Measurements from ENCODE around the gene HGD. TPM values are rescaled to one million over a fixed set of nuclear protein-coding genes. Genes with fewer than 3 reads are reported as not detected.

HGD gene
- total RNA-seq, 1 experiment from 2014 or later: 0.59 TPM

GRCh38 chr3:120636795-120637401, 45.1 kb downstream of the HGD start:
- Histone ChIP-seq H3K9ac (ENCODE audit: low read length) (no peak overlapping the region), H3K4me1 (ENCODE audit: control insufficient read depth in 1 of 2, insufficient read depth in 2 of 2, low read length in 2 of 2) (peaks cover 0 to 6% of the 10 kb centered on the region in 2 experiments; a peak in 1 of 4 replicates), H3K27me3 (ENCODE audit: insufficient read depth, low read length) (no peaks in the 10 kb centered on the region), H3K27ac (ENCODE audit: low read depth, low read length) (no peak overlapping the region), H4K20me1 (ENCODE audit: insufficient read depth) (no peaks in the 10 kb centered on the region), H3K9me2 (ENCODE audit: insufficient read depth) (no peaks in the 10 kb centered on the region), H3K36me3 (ENCODE audit: control insufficient read depth in 1 of 2, insufficient read depth in 2 of 2, low read length in 2 of 2) (no peaks in the 10 kb centered on the region), H3K4me3 (replicated peaks in 1 of 2; ENCODE audit: low read depth in 1 of 2, low read length in 2 of 2) (no peak overlapping the region), H3K9me3 (ENCODE audit: control insufficient read depth in 1 of 2, insufficient read depth in 1 of 2, low read depth in 1 of 2, low read length in 2 of 2) (no peaks in the 10 kb centered on the region), H3K4me2 (ENCODE audit: low read length) (no peak overlapping the region), H2AFZ (ENCODE audit: low read depth, low read length, poor library complexity, severe bottlenecking) (no peak overlapping the region), H3K79me2 (ENCODE audit: insufficient read depth, low read length) (no peaks in the 10 kb centered on the region)
- TF ChIP-seq SP1 (IDR thresholded peaks at IDR 0.05; ENCODE audit: low read depth): no peak
- no peak for TF ChIP-seq SRF (IDR thresholded peaks at IDR 0.05; ENCODE audit: low read depth)
- no peak for TF ChIP-seq CEBPB (IDR thresholded peaks at IDR 0.05; ENCODE audit: low read depth)
- TF ChIP-seq, protein P1, sequence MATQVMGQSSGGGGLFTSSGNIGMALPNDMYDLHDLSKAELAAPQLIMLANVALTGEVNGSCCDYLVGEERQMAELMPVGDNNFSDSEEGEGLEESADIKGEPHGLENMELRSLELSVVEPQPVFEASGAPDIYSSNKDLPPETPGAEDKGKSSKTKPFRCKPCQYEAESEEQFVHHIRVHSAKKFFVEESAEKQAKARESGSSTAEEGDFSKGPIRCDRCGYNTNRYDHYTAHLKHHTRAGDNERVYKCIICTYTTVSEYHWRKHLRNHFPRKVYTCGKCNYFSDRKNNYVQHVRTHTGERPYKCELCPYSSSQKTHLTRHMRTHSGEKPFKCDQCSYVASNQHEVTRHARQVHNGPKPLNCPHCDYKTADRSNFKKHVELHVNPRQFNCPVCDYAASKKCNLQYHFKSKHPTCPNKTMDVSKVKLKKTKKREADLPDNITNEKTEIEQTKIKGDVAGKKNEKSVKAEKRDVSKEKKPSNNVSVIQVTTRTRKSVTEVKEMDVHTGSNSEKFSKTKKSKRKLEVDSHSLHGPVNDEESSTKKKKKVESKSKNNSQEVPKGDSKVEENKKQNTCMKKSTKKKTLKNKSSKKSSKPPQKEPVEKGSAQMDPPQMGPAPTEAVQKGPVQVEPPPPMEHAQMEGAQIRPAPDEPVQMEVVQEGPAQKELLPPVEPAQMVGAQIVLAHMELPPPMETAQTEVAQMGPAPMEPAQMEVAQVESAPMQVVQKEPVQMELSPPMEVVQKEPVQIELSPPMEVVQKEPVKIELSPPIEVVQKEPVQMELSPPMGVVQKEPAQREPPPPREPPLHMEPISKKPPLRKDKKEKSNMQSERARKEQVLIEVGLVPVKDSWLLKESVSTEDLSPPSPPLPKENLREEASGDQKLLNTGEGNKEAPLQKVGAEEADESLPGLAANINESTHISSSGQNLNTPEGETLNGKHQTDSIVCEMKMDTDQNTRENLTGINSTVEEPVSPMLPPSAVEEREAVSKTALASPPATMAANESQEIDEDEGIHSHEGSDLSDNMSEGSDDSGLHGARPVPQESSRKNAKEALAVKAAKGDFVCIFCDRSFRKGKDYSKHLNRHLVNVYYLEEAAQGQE (IDR thresholded peaks at IDR 0.05; ENCODE audit: low read depth): no peak
- TF ChIP-seq, protein P2, sequence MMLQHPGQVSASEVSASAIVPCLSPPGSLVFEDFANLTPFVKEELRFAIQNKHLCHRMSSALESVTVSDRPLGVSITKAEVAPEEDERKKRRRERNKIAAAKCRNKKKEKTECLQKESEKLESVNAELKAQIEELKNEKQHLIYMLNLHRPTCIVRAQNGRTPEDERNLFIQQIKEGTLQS (IDR thresholded peaks at IDR 0.05): no peak
- no peak for TF ChIP-seq JUND (IDR thresholded peaks at IDR 0.05)
- CTCF ChIA-PET: no interaction called here
- RAD21 ChIA-PET (ENCODE audit: low non-redundant PET in 1 of 2, low total read pairs in 2 of 2, uncharacterized antibody in 2 of 2, unreplicated experiment in 2 of 2): no interaction called here
- DNase-seq (ENCODE audit: low read depth, low spot score) (no peak), ATAC-seq (no peak)
- no TSS peak for BruUV-seq (replicated peaks)
- POLR2A ChIA-PET: no interaction called here
- intact Hi-C loops (cut with micrococcal nuclease): no loop called here

DNA sequence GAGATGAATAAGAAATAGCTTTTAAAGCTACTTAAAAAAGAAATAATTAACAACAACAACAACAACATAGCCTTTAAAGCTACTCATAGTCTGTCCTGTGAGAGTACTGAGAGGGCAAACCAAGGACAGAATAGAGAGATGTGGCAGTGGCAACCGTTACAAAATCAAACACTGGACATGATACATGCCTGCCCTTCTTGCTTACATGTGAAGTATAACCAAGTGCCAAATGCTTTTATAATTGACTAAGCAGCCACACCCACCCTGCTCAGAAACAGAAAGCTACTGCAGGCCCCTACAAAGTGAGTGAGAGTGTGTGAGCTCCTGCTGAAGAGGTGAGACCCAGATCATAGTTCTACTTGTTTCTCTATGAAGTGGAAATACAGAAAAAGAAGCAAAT, 47.5 kb downstream of the HGD start:
- DNase-seq (ENCODE audit: low read depth, low spot score) (no peak), ATAC-seq (no peak)
- Histone ChIP-seq H3K4me3 (replicated peaks in 1 of 2; ENCODE audit: low read depth in 1 of 2, low read length in 2 of 2) (no peak overlapping the region), H3K9ac (ENCODE audit: low read length) (no peak overlapping the region), H3K9me2 (ENCODE audit: insufficient read depth) (no peaks in the 10 kb centered on the region), H3K27ac (ENCODE audit: low read depth, low read length) (no peak overlapping the region), H3K4me1 (ENCODE audit: control insufficient read depth in 1 of 2, insufficient read depth in 2 of 2, low read length in 2 of 2) (peaks cover 0 to 6% of the 10 kb centered on the region in 2 experiments; a peak in 1 of 4 replicates), H4K20me1 (ENCODE audit: insufficient read depth) (no peaks in the 10 kb centered on the region), H3K27me3 (ENCODE audit: insufficient read depth, low read length) (no peaks in the 10 kb centered on the region), H3K36me3 (ENCODE audit: control insufficient read depth in 1 of 2, insufficient read depth in 2 of 2, low read length in 2 of 2) (no peaks in the 10 kb centered on the region), H3K9me3 (ENCODE audit: control insufficient read depth in 1 of 2, insufficient read depth in 1 of 2, low read depth in 1 of 2, low read length in 2 of 2) (no peaks in the 10 kb centered on the region), H3K79me2 (ENCODE audit: insufficient read depth, low read length) (no peaks in the 10 kb centered on the region), H3K4me2 (ENCODE audit: low read length) (no peak overlapping the region), H2AFZ (ENCODE audit: low read depth, low read length, poor library complexity, severe bottlenecking) (no peak overlapping the region)
- intact Hi-C loops (cut with micrococcal nuclease): no loop called here
- BruUV-seq (replicated peaks): no TSS peak
- POLR2A ChIA-PET: no interaction called here
- TF ChIP-seq CBX3 (IDR thresholded peaks at IDR 0.05; ENCODE audit: low read depth): no peak
- no peak for TF ChIP-seq RAD21 (IDR thresholded peaks at IDR 0.05; ENCODE audit: low read depth)
- TF ChIP-seq SRF (IDR thresholded peaks at IDR 0.05; ENCODE audit: low read depth): no peak
- TF ChIP-seq, protein P2 (IDR thresholded peaks at IDR 0.05): no peak
- no peak for TF ChIP-seq EGR1 (IDR thresholded peaks at IDR 0.05; ENCODE audit: low read depth)
- TF ChIP-seq ZNF274 (IDR thresholded peaks at IDR 0.05; ENCODE audit: low read depth, low read length): no peak
- TF ChIP-seq CTCF (IDR thresholded peaks at IDR 0.05 in 2 of 3, conservative IDR thresholded peaks at IDR 0.05 in 1 of 3; ENCODE audit: borderline replicate concordance in 1 of 3, insufficient read depth in 1 of 3, low read depth in 2 of 3, low read length in 2 of 3): no peak
- no peak for TF ChIP-seq ZFX (IDR thresholded peaks at IDR 0.05)
- no peak for TF ChIP-seq POLR2A (IDR thresholded peaks at IDR 0.05; ENCODE audit: borderline replicate concordance, extremely low read depth, insufficient read depth, insufficient read length)
- TF ChIP-seq TCF7L2 (IDR thresholded peaks at IDR 0.05; ENCODE audit: borderline replicate concordance, extremely low read depth, insufficient read depth, insufficient read length): no peak
- TF ChIP-seq EZH2phosphoT487 (IDR thresholded peaks at IDR 0.05; ENCODE audit: borderline replicate concordance): no peak
- RAD21 ChIA-PET (ENCODE audit: low non-redundant PET in 1 of 2, low total read pairs in 2 of 2, uncharacterized antibody in 2 of 2, unreplicated experiment in 2 of 2): no interaction called here
- CTCF ChIA-PET: interaction anchor here (1.3 to 1.6 kb wide), 2 partner anchors 12 to 67 kb away, joined by 4 to 5 read pairs; no protein-coding TSS in a partner anchor
